HCT116 (cell line): ENCODE results near the gene WDPCP.

Experiments
- CEBPB ChIP-seq: IDR thresholded peaks from 2 replicates; pipeline ENCODE4 v1.6.1; 2012; ENCODE audit warnings: low read depth
- EGR1 ChIP-seq: IDR thresholded peaks from 2 replicates; pipeline ENCODE4 v1.6.1; 2012; ENCODE audit warnings: low read depth
- ELF1 ChIP-seq: IDR thresholded peaks from 2 replicates; pipeline ENCODE4 v1.6.1; 2012; ENCODE audit warnings: low read depth, borderline replicate concordance
- EZH2 ChIP-seq: fragments of 200-600 bp; sonication (generic); IDR thresholded peaks from 2 replicates; pipeline ENCODE4 v1.6.1; 2017; ENCODE audit warnings: antibody characterized with exemption, mixed run types
- EZH2phosphoT487 ChIP-seq: fragments of 200-600 bp; IDR thresholded peaks from 2 replicates; pipeline ENCODE4 v1.6.1; 2018; ENCODE audit warnings: antibody characterized with exemption, borderline replicate concordance
- POLR2A ChIP-seq: IDR thresholded peaks from 2 replicates; pipeline ENCODE4 v1.7.0; 2011; ENCODE audit warnings: borderline replicate concordance; ENCODE audit not compliant: insufficient read depth, insufficient read length; ENCODE audit errors: extremely low read depth
- POLR2AphosphoS5 ChIP-seq: IDR thresholded peaks from 2 replicates; pipeline ENCODE4 v1.6.1; 2011; ENCODE audit warnings: mild to moderate bottlenecking, low read depth, low read length, moderate library complexity
- RAD21 ChIP-seq: IDR thresholded peaks from 2 replicates; pipeline ENCODE4 v1.6.1; 2012; ENCODE audit warnings: low read depth, mild to moderate bottlenecking
- SRF ChIP-seq: IDR thresholded peaks from 2 replicates; pipeline ENCODE4 v1.6.1; 2012; ENCODE audit warnings: low read depth
- TF ChIP-seq, protein P1 (sequence below), 3 experiments: fragments of 200-600 bp in 1 of 3; sonication (generic) in 1 of 3; IDR thresholded peaks in 2 of 3; conservative IDR thresholded peaks in 1 of 3; 2 replicates each; pipeline ENCODE4 v1.5.1; 2012 to 2017; ENCODE audit warnings: low read depth in 2 of 3, low read length in 2 of 3, antibody characterized with exemption in 1 of 3, borderline replicate concordance in 1 of 3, control low read depth in 1 of 3, mild to moderate bottlenecking in 1 of 3, mixed read lengths in 1 of 3, mixed run types in 1 of 3, moderate library complexity in 1 of 3; ENCODE audit not compliant: insufficient read depth in 1 of 3
- TF ChIP-seq, protein P2 (sequence below): IDR thresholded peaks from 2 replicates; pipeline ENCODE4 v1.6.1; 2012
- TF ChIP-seq, protein P3 (sequence below): IDR thresholded peaks from 2 replicates; pipeline ENCODE4 v1.6.1; 2012; ENCODE audit warnings: low read depth
- TF ChIP-seq, protein P4 (sequence below): IDR thresholded peaks from 2 replicates; pipeline ENCODE4 v1.6.1; 2011; ENCODE audit warnings: mild to moderate bottlenecking, low read length, moderate library complexity; ENCODE audit not compliant: insufficient replicate concordance; ENCODE audit errors: extremely low read depth

DNA sequence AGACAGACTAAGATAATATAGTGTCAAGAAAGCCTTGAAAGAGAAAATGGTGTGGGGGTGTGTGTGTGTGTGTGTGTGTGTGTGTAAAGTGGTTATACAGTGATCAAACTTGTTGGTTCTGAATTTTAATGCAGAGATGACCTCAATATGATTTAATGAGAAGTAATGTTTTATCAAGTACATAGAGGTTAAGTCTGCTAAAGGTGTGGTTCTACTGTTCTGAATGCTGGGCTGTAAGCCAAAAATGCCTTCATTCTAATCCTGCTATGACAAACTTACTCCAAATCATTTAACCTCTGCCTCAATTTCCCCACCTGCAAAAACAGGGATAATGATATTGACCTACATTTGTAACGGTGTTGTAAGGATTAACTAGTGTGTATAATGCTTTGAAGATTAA is 87.9 kb downstream of the WDPCP start:
- no peak for TF ChIP-seq POLR2A
- TF ChIP-seq, protein P1, sequence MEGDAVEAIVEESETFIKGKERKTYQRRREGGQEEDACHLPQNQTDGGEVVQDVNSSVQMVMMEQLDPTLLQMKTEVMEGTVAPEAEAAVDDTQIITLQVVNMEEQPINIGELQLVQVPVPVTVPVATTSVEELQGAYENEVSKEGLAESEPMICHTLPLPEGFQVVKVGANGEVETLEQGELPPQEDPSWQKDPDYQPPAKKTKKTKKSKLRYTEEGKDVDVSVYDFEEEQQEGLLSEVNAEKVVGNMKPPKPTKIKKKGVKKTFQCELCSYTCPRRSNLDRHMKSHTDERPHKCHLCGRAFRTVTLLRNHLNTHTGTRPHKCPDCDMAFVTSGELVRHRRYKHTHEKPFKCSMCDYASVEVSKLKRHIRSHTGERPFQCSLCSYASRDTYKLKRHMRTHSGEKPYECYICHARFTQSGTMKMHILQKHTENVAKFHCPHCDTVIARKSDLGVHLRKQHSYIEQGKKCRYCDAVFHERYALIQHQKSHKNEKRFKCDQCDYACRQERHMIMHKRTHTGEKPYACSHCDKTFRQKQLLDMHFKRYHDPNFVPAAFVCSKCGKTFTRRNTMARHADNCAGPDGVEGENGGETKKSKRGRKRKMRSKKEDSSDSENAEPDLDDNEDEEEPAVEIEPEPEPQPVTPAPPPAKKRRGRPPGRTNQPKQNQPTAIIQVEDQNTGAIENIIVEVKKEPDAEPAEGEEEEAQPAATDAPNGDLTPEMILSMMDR (IDR thresholded peaks at IDR 0.05 in 2 of 3, conservative IDR thresholded peaks at IDR 0.05 in 1 of 3; ENCODE audit: borderline replicate concordance in 1 of 3, insufficient read depth in 1 of 3, low read depth in 2 of 3, low read length in 2 of 3) = no peak
- TF ChIP-seq, protein P2, sequence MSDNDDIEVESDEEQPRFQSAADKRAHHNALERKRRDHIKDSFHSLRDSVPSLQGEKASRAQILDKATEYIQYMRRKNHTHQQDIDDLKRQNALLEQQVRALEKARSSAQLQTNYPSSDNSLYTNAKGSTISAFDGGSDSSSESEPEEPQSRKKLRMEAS = no peak
- TF ChIP-seq, protein P3, sequence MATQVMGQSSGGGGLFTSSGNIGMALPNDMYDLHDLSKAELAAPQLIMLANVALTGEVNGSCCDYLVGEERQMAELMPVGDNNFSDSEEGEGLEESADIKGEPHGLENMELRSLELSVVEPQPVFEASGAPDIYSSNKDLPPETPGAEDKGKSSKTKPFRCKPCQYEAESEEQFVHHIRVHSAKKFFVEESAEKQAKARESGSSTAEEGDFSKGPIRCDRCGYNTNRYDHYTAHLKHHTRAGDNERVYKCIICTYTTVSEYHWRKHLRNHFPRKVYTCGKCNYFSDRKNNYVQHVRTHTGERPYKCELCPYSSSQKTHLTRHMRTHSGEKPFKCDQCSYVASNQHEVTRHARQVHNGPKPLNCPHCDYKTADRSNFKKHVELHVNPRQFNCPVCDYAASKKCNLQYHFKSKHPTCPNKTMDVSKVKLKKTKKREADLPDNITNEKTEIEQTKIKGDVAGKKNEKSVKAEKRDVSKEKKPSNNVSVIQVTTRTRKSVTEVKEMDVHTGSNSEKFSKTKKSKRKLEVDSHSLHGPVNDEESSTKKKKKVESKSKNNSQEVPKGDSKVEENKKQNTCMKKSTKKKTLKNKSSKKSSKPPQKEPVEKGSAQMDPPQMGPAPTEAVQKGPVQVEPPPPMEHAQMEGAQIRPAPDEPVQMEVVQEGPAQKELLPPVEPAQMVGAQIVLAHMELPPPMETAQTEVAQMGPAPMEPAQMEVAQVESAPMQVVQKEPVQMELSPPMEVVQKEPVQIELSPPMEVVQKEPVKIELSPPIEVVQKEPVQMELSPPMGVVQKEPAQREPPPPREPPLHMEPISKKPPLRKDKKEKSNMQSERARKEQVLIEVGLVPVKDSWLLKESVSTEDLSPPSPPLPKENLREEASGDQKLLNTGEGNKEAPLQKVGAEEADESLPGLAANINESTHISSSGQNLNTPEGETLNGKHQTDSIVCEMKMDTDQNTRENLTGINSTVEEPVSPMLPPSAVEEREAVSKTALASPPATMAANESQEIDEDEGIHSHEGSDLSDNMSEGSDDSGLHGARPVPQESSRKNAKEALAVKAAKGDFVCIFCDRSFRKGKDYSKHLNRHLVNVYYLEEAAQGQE = no peak
- no peak for TF ChIP-seq ELF1
- TF ChIP-seq, protein P4, sequence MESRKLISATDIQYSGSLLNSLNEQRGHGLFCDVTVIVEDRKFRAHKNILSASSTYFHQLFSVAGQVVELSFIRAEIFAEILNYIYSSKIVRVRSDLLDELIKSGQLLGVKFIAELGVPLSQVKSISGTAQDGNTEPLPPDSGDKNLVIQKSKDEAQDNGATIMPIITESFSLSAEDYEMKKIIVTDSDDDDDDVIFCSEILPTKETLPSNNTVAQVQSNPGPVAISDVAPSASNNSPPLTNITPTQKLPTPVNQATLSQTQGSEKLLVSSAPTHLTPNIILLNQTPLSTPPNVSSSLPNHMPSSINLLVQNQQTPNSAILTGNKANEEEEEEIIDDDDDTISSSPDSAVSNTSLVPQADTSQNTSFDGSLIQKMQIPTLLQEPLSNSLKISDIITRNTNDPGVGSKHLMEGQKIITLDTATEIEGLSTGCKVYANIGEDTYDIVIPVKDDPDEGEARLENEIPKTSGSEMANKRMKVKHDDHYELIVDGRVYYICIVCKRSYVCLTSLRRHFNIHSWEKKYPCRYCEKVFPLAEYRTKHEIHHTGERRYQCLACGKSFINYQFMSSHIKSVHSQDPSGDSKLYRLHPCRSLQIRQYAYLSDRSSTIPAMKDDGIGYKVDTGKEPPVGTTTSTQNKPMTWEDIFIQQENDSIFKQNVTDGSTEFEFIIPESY = no peak
- TF ChIP-seq EZH2phosphoT487 = no peak
- no peak for TF ChIP-seq POLR2AphosphoS5
- no peak for TF ChIP-seq EZH2
- TF ChIP-seq RAD21 = no peak
- TF ChIP-seq EGR1 = no peak
- no peak for TF ChIP-seq CEBPB
- no peak for TF ChIP-seq SRF
